LNCAP (cell line): ENCODE results near the gene APLF.

Experiments used
- TF ChIP-seq, protein P1 (sequence below): fragments of 450-650 bp; IDR thresholded peaks from 2 replicates; pipeline ENCODE4 v1.5.1; 2017; ENCODE audit warnings: mild to moderate bottlenecking

APLF gene

GRCh38 chr2:68464651-68465050 lies 2.7 kb upstream of the APLF start:
- TF ChIP-seq, protein P1, sequence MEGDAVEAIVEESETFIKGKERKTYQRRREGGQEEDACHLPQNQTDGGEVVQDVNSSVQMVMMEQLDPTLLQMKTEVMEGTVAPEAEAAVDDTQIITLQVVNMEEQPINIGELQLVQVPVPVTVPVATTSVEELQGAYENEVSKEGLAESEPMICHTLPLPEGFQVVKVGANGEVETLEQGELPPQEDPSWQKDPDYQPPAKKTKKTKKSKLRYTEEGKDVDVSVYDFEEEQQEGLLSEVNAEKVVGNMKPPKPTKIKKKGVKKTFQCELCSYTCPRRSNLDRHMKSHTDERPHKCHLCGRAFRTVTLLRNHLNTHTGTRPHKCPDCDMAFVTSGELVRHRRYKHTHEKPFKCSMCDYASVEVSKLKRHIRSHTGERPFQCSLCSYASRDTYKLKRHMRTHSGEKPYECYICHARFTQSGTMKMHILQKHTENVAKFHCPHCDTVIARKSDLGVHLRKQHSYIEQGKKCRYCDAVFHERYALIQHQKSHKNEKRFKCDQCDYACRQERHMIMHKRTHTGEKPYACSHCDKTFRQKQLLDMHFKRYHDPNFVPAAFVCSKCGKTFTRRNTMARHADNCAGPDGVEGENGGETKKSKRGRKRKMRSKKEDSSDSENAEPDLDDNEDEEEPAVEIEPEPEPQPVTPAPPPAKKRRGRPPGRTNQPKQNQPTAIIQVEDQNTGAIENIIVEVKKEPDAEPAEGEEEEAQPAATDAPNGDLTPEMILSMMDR, result no peak

DNA sequence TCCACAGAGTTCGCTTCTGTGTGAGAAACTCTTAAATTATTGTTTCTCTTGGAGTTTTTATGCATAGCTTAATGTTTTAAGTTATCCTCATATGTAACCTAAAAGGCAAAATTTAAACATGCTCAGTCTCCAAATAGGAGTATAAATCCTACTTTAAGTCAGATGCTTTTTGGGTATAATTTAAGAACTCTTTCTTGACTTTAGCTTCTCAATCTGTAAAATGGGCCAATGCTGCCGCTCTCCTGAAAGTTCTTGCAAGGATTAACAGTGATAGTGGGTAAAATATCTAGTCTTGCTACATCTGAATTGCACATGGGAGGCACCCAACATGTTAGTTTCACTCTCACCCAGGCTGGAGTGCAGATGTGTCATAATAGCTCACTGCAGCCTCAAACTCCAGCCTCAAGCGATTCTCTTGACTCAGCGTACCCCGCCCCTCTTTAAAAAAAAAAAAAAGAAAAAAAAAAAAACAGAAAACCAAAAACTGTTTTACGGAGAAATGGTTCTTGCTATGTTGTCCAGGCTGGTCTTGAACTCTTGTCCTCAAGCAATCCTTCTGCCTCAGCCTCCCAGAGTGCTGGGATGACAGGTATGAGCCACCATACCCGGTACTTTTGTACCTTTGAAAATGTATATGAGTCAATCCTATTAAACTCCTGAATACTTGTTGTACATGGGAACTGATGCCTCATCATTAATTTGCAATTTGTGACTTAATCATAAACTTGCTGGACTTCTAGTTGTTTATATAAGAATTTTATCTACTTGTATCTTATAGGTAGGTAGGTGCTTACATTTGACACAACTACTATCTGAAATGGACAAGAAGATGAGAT lies 2.1 kb upstream of the APLF start:
- TF ChIP-seq, protein P1, result no peak

GRCh38 chr2:68466361-68466777 lies 1.0 kb upstream of the APLF start:
- TF ChIP-seq, protein P1, result no peak

GRCh38 chr2:68466778-68467076 lies 658 bp upstream of the APLF start:
- TF ChIP-seq, protein P1, result no peak

- TF ChIP-seq, protein P1, result no peak
These were observed 1.4 kb downstream of the APLF start for GRCh38 chr2:68468801-68469200.

- TF ChIP-seq, protein P1, result no peak
These were observed 2.5 kb downstream of the APLF start for GRCh38 chr2:68469935-68470334.

- TF ChIP-seq, protein P1, result no peak
These were observed 4.0 kb downstream of the APLF start for GRCh38 chr2:68471385-68471784.
